ENCODE data around the gene PRTFDC1.

The PRTFDC1 gene

GRCh38 chr10:24898501-24898900, 53.9 kb downstream of the PRTFDC1 start:
- no peak overlapping the region for H3K4me3 ChIP-seq (ENCODE audit: insufficient read depth, low read length, poor library complexity, severe bottlenecking)
- no peaks in the 10 kb centered on the region for H3K9me2 ChIP-seq (replicated peaks; ENCODE audit: insufficient read depth, low read length)
- no peaks in the 10 kb centered on the region for H3K36me3 ChIP-seq (ENCODE audit: low read length)
- no peaks in the 10 kb centered on the region for H3F3A ChIP-seq (ENCODE audit: insufficient read depth)
- no peak overlapping the region for H2AFZ ChIP-seq (ENCODE audit: low read depth, low read length, severe bottlenecking)
- no peaks in the 10 kb centered on the region for H3K9me3 ChIP-seq (ENCODE audit: insufficient read depth, low read length)
- no peak overlapping the region for H3K27ac ChIP-seq (ENCODE audit: low read depth, low read length)
- H4K20me1 ChIP-seq (ENCODE audit: low read depth, low read length), result no peaks in the 10 kb centered on the region
- H3K27me3 ChIP-seq (ENCODE audit: low read length), result no peaks in the 10 kb centered on the region
- no peak overlapping the region for H3K4me2 ChIP-seq (ENCODE audit: low read depth, low read length, poor library complexity, severe bottlenecking)
- no peak for TF ChIP-seq EZH2phosphoT487 (conservative IDR thresholded peaks at IDR 0.05; ENCODE audit: low read length)
- no peak for TF ChIP-seq CTCF (IDR thresholded peaks at IDR 0.05; ENCODE audit: insufficient read depth, low read length, poor library complexity, severe bottlenecking)
- H3K9ac ChIP-seq (ENCODE audit: low read length), result no peak overlapping the region
- no peaks in the 10 kb centered on the region for H3K79me2 ChIP-seq (ENCODE audit: insufficient read depth, low read length)

GRCh38 chr10:24897326-24897926, 55.0 kb downstream of the PRTFDC1 start:
- H3K79me2 ChIP-seq (ENCODE audit: insufficient read depth, low read length), result no peaks in the 10 kb centered on the region
- no peaks in the 10 kb centered on the region for H4K20me1 ChIP-seq (ENCODE audit: low read depth, low read length)
- H3K9me3 ChIP-seq (ENCODE audit: insufficient read depth, low read length), result no peaks in the 10 kb centered on the region
- no peak for TF ChIP-seq CTCF (IDR thresholded peaks at IDR 0.05; ENCODE audit: insufficient read depth, low read length, poor library complexity, severe bottlenecking)
- no peak for TF ChIP-seq EZH2phosphoT487 (conservative IDR thresholded peaks at IDR 0.05; ENCODE audit: low read length)
- no peaks in the 10 kb centered on the region for H3F3A ChIP-seq (ENCODE audit: insufficient read depth)
- no peaks in the 10 kb centered on the region for H3K9me2 ChIP-seq (replicated peaks; ENCODE audit: insufficient read depth, low read length)
- H3K4me2 ChIP-seq (ENCODE audit: low read depth, low read length, poor library complexity, severe bottlenecking), result no peak overlapping the region
- no peaks in the 10 kb centered on the region for H3K27me3 ChIP-seq (ENCODE audit: low read length)
- no peak overlapping the region for H3K27ac ChIP-seq (ENCODE audit: low read depth, low read length)
- no peaks in the 10 kb centered on the region for H3K36me3 ChIP-seq (ENCODE audit: low read length)
- no peak overlapping the region for H2AFZ ChIP-seq (ENCODE audit: low read depth, low read length, severe bottlenecking)
- no peak overlapping the region for H3K9ac ChIP-seq (ENCODE audit: low read length)
- no peak overlapping the region for H3K4me3 ChIP-seq (ENCODE audit: insufficient read depth, low read length, poor library complexity, severe bottlenecking)

- Histone ChIP-seq H3K4me2 (ENCODE audit: low read depth, low read length, poor library complexity, severe bottlenecking) (no peak overlapping the region), H3K9me2 (replicated peaks; ENCODE audit: insufficient read depth, low read length) (no peaks in the 10 kb centered on the region), H3K27me3 (ENCODE audit: low read length) (no peaks in the 10 kb centered on the region), H3K27ac (ENCODE audit: low read depth, low read length) (no peak overlapping the region), H2AFZ (ENCODE audit: low read depth, low read length, severe bottlenecking) (no peak overlapping the region), H3K4me3 (ENCODE audit: insufficient read depth, low read length, poor library complexity, severe bottlenecking) (no peak overlapping the region), H4K20me1 (ENCODE audit: low read depth, low read length) (no peaks in the 10 kb centered on the region), H3K9me3 (ENCODE audit: insufficient read depth, low read length) (no peaks in the 10 kb centered on the region), H3K36me3 (ENCODE audit: low read length) (no peaks in the 10 kb centered on the region), H3F3A (ENCODE audit: insufficient read depth) (no peaks in the 10 kb centered on the region), H3K79me2 (ENCODE audit: insufficient read depth, low read length) (no peaks in the 10 kb centered on the region), H3K9ac (ENCODE audit: low read length) (no peak overlapping the region)
- TF ChIP-seq EZH2phosphoT487 (conservative IDR thresholded peaks at IDR 0.05; ENCODE audit: low read length) (no peak), CTCF (IDR thresholded peaks at IDR 0.05; ENCODE audit: insufficient read depth, low read length, poor library complexity, severe bottlenecking) (no peak)
Observed at GRCh38 chr10:24894728-24895127, 57.7 kb downstream of the PRTFDC1 start.
